Stimulated activated CD8-positive, alpha-beta memory T cell treated with anti-CD3 and anti-CD28 coated beads, Interleukin-15, amount 100 ng/mL, for 24 hours (primary cell): ENCODE data around the gene ELP4.

Experiments
- DNase-seq: peaks from one replicate; pipeline ENCODE4 v3.0.0-alpha.2; 2020; ENCODE audit warnings: low read depth

Gene ELP4

DNA sequence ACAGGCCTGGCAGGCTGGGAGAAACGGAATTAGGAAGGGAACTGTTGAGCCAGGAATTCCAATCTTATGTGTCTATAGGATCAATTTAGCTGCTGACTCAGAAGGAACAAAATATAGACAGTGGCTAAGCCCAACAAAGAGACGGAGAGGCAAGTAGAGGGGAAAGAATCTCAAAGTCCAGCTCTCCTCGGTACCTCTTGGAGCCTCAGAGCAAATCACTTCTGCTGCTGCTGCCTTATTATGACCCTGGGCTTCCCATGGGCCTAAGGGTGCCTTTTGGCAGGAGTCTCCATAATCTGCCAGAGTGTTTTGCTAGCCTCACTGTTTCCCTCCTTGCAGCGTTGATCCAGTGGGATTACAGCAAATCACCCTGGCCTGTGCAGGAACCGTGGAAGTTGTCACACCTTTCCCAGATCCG, 269.8 kb downstream of the ELP4 start:
- DNase-seq: no peak

DNA sequence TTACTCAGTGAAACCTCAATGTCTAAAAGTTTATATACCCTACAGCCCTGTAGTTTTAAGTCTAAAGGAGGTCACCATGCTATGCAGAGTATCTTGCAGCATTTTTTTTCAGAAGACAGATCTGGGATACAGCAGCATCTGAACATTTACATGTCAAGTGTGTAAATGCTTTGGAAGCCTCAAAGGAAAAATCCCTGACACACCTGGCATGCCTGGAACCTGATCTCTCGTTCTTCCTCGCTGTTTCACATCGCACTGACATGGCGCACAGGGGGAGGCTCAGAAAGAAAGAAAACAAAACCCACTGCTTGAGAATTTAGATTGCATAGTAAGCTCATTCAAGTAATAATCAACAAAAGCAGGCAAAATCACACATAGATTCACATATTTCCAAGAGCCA, 270.5 kb downstream of the ELP4 start:
- DNase-seq: no peak

- DNase-seq: no peak
These were observed 271.0 kb downstream of the ELP4 start for GRCh38 chr11:31780480-31780971.

- no peak for DNase-seq
These were observed 272.7 kb downstream of the ELP4 start for GRCh38 chr11:31782257-31782656.

DNA sequence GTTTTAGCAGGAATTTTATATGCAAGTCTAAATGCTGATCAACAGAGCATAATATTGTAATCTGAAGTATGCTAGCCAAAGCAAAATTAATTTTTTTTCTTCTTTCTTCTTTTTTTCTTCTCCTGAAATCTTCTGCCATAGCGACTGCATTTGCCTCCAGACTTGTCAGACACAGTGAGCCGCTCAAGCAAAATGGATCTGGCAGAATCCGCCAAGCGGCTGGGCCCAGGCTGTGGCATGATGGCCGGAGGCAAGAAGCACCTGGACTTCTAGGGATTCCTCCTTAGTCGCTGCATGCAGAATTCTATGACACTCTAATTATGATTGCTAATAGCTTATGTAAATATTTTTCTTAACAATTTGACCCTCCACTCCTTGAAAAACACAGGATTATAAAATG, 273.7 kb downstream of the ELP4 start:
- DNase-seq: no peak

- no peak for DNase-seq
These were observed 275.0 kb downstream of the ELP4 start for GRCh38 chr11:31784611-31785010.

DNA sequence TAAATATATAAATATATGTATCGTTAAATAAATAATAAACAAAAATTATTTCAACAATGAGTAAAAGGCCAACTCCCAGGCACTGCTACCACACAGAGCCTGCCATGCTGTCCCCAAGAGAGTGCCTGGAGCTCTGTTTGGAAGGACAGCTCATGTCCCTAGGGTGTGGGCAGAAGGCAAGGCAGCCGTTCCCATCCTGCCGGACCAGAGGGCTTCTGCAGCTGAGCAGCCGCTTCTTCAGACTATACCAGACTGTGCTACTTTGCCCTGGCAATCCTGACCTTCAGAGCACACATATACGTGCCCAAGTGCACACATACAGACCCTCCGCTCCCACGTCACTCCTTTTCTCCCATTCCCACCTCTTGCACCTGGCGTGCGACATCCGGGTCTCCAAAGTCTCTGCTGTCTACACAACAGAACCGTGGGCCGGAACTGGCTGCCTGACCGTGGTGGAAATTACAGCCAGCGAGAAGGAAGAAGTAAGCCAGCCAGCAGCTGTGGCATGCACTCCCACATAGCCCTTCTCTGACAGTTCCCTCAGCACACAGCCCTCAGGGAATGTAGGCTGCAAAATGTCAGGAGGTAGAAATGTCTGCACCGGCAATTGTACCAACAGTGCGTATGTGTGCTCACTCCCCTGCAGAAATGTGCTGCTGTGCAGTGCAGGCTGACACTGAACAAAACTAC, 277.6 kb downstream of the ELP4 start:
- no peak for DNase-seq

DNA sequence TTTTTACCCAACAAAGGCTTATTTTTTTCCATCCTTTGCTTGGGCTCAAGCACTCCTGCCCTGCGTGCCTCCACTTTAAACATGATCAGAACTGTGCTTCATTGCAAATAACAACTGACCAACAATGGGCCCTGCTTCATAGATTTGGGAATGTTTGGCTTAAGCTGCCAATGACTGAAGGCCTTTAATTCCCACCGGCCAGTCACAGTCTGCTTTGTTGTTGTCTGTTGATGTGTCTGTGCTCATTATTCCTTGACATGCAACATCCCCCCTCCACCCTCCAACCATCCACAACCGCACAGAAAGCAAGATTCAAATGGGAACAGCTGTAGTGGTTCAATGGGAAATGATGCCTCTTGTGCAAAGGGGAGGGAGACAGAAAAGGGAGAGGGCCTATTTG, 278.5 kb downstream of the ELP4 start:
- DNase-seq: no peak

GRCh38 chr11:31790649-31791048, 281.1 kb downstream of the ELP4 start:
- DNase-seq: no peak

DNA sequence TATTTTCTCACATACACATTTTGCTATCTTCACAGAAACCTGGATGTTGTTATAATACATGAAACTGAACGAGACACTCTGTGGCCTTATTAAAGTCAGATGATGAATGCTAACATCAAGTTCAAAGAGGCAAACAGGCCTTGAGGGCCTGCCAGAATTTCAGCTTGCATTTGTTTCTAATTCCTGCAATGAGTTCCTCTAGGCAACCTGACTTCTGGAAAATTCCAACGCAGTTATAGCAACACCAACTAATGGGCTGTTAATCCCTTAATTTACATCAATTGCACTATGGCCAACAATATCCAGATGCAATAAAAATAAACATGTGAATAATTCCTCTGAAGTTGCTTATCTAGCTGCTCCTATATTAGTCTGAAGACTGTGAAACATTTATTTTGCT, 282.5 kb downstream of the ELP4 start:
- no peak for DNase-seq

DNA sequence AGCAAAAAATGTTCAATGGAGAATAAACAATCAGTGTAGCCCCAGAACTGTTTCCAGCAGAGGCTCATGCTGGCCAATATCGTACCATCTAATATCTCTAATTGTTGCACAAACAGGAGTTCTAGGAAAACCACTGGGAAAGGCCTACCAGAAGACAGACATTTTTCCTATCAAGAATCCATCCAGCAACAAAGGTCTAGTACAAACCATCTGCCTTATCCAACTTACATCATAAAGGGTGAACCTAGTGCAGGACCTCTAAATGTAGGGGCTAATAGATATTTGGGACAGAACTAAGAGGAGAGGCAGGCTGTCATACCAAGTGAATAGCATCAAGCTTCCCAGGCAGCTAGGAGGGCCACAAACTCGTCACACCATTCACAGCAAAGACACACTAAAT, 282.9 kb downstream of the ELP4 start:
- no peak for DNase-seq

- DNase-seq: no peak
These were observed 283.7 kb downstream of the ELP4 start for GRCh38 chr11:31793264-31793663.

GRCh38 chr11:31794548-31794947, 285.0 kb downstream of the ELP4 start:
- no peak for DNase-seq

DNA sequence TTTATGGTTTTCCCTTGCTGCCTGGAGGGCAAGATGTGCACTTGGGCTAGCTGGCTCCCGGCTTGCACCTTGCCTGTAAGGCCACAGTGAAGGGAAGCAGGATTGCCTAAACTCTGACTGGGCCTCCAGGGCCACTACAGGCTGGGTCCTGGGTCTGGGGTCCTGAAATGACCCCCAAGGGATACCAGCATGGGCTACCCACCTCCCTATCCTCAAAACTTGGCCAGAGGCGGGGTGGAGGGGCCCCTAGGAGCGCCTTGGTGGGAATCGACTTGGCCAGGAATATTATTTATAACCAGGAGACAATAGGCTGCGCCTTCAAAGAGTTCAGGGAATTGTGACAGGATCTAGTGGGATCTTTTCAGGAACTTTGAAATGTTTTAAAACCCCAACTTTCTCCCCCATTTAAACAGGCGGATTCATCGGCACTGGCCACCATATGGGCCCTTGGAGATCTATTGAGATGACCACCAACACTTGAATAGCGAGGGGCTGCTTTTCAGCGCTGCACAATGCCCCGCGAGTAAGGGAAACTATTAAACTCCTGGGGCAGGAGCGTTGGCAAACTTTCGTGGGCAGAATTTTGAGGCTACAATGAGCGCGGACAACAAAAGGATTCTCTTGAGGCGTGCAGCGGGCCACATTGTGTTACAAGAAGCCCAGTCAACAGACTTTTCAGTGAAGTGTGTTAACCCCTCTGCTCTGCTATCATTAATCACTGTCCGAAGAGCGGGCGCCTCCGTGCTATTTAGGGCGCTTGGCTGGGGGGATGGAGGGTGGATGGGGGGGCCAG, 286.3 kb downstream of the ELP4 start:
- no peak for DNase-seq

DNA sequence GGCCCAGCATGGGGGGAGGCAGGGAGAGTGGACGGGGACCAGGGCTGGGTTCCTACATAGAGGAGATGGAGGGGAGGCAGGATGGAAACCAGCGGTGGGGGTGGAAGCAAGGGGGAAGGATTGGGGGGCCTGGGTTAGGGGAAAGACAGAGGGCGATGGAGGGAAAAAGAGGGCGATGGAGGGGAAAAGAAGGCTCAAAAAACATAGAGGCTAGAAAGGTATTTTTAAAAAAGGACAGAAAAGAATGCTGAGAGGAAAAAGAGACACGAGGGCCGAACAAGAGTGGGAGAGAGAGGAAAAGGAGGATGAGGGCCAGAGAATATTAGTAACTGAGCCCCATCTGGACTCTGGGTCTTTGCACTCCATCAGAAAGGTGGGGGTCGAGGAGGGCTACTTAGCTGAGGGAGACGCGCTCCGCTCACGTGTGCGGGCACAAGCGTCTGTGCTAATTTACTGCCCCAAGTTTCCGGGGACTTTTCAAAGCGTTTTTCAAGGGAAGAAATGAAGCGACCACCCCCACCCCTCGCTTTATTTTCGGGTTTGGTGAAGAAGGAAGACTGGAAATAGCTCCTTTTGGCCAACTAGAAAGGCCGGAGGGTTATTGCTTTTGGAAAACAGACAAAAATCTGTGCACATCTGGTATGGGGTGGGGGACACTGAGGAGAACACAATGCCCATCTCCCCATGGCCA, 287.1 kb downstream of the ELP4 start:
- no peak for DNase-seq

- no peak for DNase-seq
These were observed 287.9 kb downstream of the ELP4 start for GRCh38 chr11:31797190-31798056.

GRCh38 chr11:31798057-31798553, 288.5 kb downstream of the ELP4 start:
- DNase-seq: no peak

DNA sequence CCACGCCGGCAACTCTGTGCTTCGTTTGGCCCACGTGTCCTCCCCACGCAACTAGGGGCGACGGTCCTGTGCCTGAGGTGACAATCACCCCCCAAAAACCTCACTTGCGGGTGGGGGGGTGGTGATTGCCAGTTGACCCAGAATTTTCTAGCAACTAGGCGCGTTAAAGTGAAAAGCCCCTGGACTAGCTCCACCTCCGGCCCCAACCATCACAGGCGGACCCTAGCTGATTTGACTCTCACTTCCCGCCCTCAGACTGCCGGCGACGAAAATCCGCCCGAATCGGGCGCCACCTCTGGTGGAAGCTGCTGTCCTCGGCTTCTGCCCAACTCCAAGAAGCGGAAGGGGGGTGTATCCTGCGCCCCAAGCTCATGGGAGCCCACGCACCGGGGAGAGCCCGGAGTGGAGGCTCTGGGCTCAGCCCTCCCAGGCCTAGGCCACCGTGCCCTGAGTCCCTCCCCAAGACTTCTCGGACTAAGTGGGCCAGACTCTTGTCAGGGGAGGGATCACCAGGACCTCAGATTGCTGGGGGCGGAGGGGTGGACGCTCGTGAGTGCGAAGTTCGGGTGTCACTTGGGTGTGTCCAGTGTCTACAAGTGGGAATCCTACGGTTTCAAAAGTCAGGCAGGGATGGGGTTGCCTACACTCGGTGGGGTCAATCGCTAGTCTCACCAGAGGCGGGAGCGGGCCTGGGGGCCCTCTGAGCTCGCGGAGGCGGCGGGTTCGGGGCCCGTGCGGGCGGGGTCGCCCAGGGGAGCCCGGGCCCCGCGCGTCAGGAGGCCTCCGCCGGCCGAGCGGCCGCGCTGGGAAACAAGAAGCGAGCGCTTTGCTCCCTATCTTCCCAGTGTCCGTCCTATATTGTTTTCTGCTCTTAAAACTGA, 289.2 kb downstream of the ELP4 start:
- no peak for DNase-seq

DNA sequence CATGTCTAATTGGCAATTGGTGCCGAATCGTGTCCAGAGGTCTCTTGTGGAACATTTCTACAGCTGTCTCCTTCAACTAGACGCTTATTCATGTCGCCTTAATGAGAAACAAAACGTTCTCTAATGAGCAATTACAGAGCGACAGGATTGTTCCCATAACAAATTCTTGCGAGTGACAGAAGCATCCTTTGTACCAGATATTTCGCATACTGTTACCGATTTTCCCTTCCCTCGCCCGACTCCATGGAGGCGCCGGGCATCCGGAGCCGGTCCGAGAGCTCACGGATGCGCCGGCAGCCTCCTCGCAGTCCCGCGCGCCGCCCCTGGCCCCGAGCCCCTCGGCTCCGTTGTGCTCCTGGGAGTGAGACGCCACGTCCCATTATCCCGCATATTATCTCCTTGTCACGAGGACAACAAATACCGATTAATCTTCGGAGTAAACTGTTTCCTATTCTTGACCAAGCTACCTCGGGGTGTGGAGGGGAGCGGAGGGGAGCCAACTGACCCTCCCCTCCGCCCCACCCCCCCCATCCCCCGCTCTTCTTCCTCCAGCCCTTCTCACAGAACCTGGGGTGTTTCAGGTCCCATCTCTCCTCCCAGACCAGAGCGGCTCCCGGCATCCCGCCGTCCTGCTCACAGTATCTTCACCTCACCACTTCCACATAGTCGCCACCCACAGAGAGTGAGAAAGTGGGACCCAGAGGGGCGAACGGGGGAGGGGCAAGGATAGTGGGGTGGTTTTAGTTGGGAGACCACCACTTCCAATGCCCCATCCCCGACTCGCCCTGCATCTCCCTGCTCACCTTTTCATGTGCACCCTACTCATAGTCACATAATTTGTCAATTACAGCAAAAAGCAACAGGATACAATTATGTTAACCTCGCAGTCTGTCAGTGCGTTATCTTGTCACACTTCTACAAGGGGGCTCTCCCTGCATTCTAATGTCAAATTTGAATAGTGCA, 290.1 kb downstream of the ELP4 start:
- no peak for DNase-seq
